Measurements from ENCODE around the gene RFX7. TPM values are rescaled to one million over a fixed set of nuclear protein-coding genes. Genes with fewer than 3 reads are reported as not detected.
"Not testable (repeated sequence)": the region's sequence is repeated elsewhere in the genome, so short reads cannot be mapped to it uniquely, and the experiment has no call there.

Gene RFX7
- total RNA-seq, 3 donors from 2014 or later, result 8.3 to 14.8 (median 10.8) TPM

- TF ChIP-seq POLR2AphosphoS5 (IDR thresholded peaks at IDR 0.05), result no peak
- no peak for TF ChIP-seq CTCF (IDR thresholded peaks at IDR 0.05)
- TF ChIP-seq POLR2A (IDR thresholded peaks at IDR 0.05), result no peak
- intact Hi-C loops (cut with DNase I; ENCODE audit: low total_unique reads), result no loop called here
- DNase-seq (ENCODE audit: low spot score in 2 of 2), result no peak
- Histone ChIP-seq H3K36me3 (no peaks in the 10 kb centered on the region), H3K4me3 (no peak overlapping the region), H3K4me1 (no peaks in the 10 kb centered on the region), H3K27ac (no peak overlapping the region), H3K27me3 (no peaks in the 10 kb centered on the region), H3K9me3 (no peaks in the 10 kb centered on the region)
These were observed 82.7 kb downstream of the RFX7 start for GRCh38 chr15:56160966-56161365.

- Histone ChIP-seq H3K36me3 (no peaks in the 10 kb centered on the region), H3K9me3 (peaks cover 0 to 4% of the 10 kb centered on the region in 2 donors), H3K27me3 (no peaks in the 10 kb centered on the region), H3K4me3 (no peak overlapping the region), H3K27ac (no peak overlapping the region), H3K4me1 (no peaks in the 10 kb centered on the region)
- TF ChIP-seq POLR2AphosphoS5 (IDR thresholded peaks at IDR 0.05) (no peak), POLR2A (IDR thresholded peaks at IDR 0.05) (no peak), CTCF (IDR thresholded peaks at IDR 0.05) (no peak)
- intact Hi-C loops (cut with DNase I; ENCODE audit: low total_unique reads), result loop anchor here (2.0 kb wide), 1 partner anchor 28 kb away; no protein-coding TSS in a partner anchor
- DNase-seq (ENCODE audit: low spot score in 2 of 2), result no peak
These were observed 86.8 kb downstream of the RFX7 start for GRCh38 chr15:56156877-56157276.

DNA sequence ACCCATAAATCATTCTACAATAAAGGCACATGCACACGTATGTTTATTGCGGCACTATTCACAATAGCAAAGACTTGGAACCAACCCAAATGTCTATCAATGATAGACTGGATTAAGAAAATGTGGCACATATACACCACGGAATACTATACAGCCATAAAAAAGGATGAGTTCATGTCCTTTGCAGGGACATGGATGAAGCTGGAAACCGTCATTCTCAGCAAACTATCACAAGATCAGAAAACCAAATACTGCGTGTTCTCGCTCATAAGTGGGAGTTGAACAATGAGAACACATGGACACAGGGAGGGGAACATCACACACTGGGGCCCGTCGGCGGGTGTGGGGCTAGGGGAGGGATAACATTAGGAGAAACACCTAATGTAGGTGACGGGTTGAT lies 88.4 kb downstream of the RFX7 start:
- H3K4me3 ChIP-seq; H3K36me3 ChIP-seq; H3K27ac ChIP-seq; H3K9me3 ChIP-seq; intact Hi-C loops (cut with DNase I; ENCODE audit: low total_unique reads); H3K4me1 ChIP-seq; DNase-seq (ENCODE audit: low spot score in 2 of 2); H3K27me3 ChIP-seq: not testable (repeated sequence)

GRCh38 chr15:56154768-56155167 lies 88.9 kb downstream of the RFX7 start:
- H3K27me3 ChIP-seq; intact Hi-C loops (cut with DNase I; ENCODE audit: low total_unique reads); H3K9me3 ChIP-seq; H3K4me3 ChIP-seq; H3K4me1 ChIP-seq; H3K36me3 ChIP-seq; H3K27ac ChIP-seq; DNase-seq (ENCODE audit: low spot score in 2 of 2): not testable (repeated sequence)

- intact Hi-C loops (cut with DNase I; ENCODE audit: low total_unique reads), result no loop called here
- TF ChIP-seq POLR2AphosphoS5 (IDR thresholded peaks at IDR 0.05) (no peak), POLR2A (IDR thresholded peaks at IDR 0.05) (no peak), CTCF (IDR thresholded peaks at IDR 0.05) (no peak)
- DNase-seq (ENCODE audit: low spot score in 2 of 2), result no peak
- peaks cover 0 to 4% of the 10 kb centered on the region in 2 donors for H3K9me3 ChIP-seq
- no peak overlapping the region for H3K27ac ChIP-seq
- H3K4me1 ChIP-seq, result no peaks in the 10 kb centered on the region
- H3K4me3 ChIP-seq, result no peak overlapping the region
- no peaks in the 10 kb centered on the region for H3K36me3 ChIP-seq
- no peaks in the 10 kb centered on the region for H3K27me3 ChIP-seq
These were observed 93.5 kb downstream of the RFX7 start for GRCh38 chr15:56150204-56150603.

GRCh38 chr15:56148064-56148463 lies 95.6 kb downstream of the RFX7 start:
- no peak for DNase-seq (ENCODE audit: low spot score in 2 of 2)
- Histone ChIP-seq H3K4me3 (no peak overlapping the region), H3K27me3 (no peaks in the 10 kb centered on the region), H3K27ac (no peak overlapping the region), H3K9me3 (no peaks in the 10 kb centered on the region), H3K4me1 (no peaks in the 10 kb centered on the region), H3K36me3 (no peaks in the 10 kb centered on the region)
- intact Hi-C loops (cut with DNase I; ENCODE audit: low total_unique reads), result no loop called here
- no peak for TF ChIP-seq POLR2AphosphoS5 (IDR thresholded peaks at IDR 0.05)
- no peak for TF ChIP-seq CTCF (IDR thresholded peaks at IDR 0.05)

Data from breast epithelium (tissue), 4 donors.